Neuronal stem cell (in vitro differentiated cells): ENCODE data around the gene PUM2.
"Not testable (repeated sequence)": the region's sequence is repeated elsewhere in the genome, so short reads cannot be mapped to it uniquely, and the experiment has no call there.

Experiments
- DNase-seq: peaks from one replicate; pipeline ENCODE4 v3.0.0-alpha.2; 2013; ENCODE audit warnings: low spot score
- H2AFZ ChIP-seq: one replicate; pipeline ENCODE4 v1.6.1; 2013; ENCODE audit warnings: mild to moderate bottlenecking, low read length, inconsistent platforms
- H2AK5ac ChIP-seq: 2 replicates; pipeline ENCODE4 v1.6.1; 2013; ENCODE audit warnings: low read depth, mild to moderate bottlenecking, inconsistent platforms, low read length, moderate library complexity, mixed read lengths
- H2BK120ac ChIP-seq: 2 replicates; pipeline ENCODE4 v1.6.1; 2013; ENCODE audit warnings: low read depth, mild to moderate bottlenecking, inconsistent platforms, low read length, moderate library complexity, mixed read lengths
- H2BK12ac ChIP-seq: one replicate; pipeline ENCODE4 v1.6.1; 2013; ENCODE audit warnings: low read length, inconsistent platforms
- H2BK15ac ChIP-seq: 2 replicates; pipeline ENCODE4 v1.6.1; 2013; ENCODE audit warnings: mild to moderate bottlenecking, low read length, inconsistent platforms, mixed read lengths
- H2BK5ac ChIP-seq: one replicate; pipeline ENCODE4 v1.6.1; 2013; ENCODE audit warnings: inconsistent platforms, mild to moderate bottlenecking, low read length, moderate library complexity
- H3K14ac ChIP-seq: one replicate; pipeline ENCODE4 v1.6.1; 2013; ENCODE audit warnings: low read length, inconsistent platforms
- H3K18ac ChIP-seq: 2 replicates; pipeline ENCODE4 v1.6.1; 2013; ENCODE audit warnings: low read length, inconsistent platforms
- H3K23ac ChIP-seq: 2 replicates; pipeline ENCODE4 v1.6.1; 2013; ENCODE audit warnings: low read depth, mild to moderate bottlenecking, mixed read lengths, low read length, inconsistent platforms; ENCODE audit not compliant: poor library complexity
- H3K27ac ChIP-seq: replicated peaks from 3 replicates; pipeline ENCODE4 v1.5.1; 2013; ENCODE audit warnings: low read length, inconsistent platforms
- H3K27me3 ChIP-seq, 3 experiments: 2 replicates each; pipeline ENCODE4 v1.6.1; 2013; ENCODE audit warnings: low read length in 3 of 3, mild to moderate bottlenecking in 2 of 3, inconsistent platforms in 1 of 3, low read depth in 1 of 3, mixed read lengths in 1 of 3, moderate library complexity in 1 of 3; ENCODE audit not compliant: control insufficient read depth in 3 of 3, insufficient read depth in 3 of 3
- H3K36me3 ChIP-seq, 2 donors: replicated peaks in 1 of 2; 2 replicates each; pipeline ENCODE4 v1.6.1; 2013; ENCODE audit warnings: low read length in 2 of 2; ENCODE audit not compliant: control insufficient read depth in 2 of 2, insufficient read depth in 2 of 2
- H3K4ac ChIP-seq: 2 replicates; pipeline ENCODE4 v1.6.1; 2013; ENCODE audit warnings: inconsistent platforms, mild to moderate bottlenecking, low read length, moderate library complexity
- H3K4me1 ChIP-seq, 2 donors: 1 replicate in 1 of 2; 2 replicates in 1 of 2; pipeline ENCODE4 v1.6.1; 2013; ENCODE audit warnings: low read length in 2 of 2, low read depth in 1 of 2; ENCODE audit not compliant: control insufficient read depth in 2 of 2, insufficient read depth in 1 of 2
- H3K4me2 ChIP-seq: one replicate; pipeline ENCODE4 v1.6.1; 2013; ENCODE audit warnings: mild to moderate bottlenecking, low read length, inconsistent platforms; ENCODE audit not compliant: insufficient read depth, poor library complexity, severe bottlenecking
- H3K4me3 ChIP-seq, 2 donors: 2 replicates each; pipeline ENCODE4 v1.5.1; 2013; ENCODE audit warnings: low read length in 2 of 2, mild to moderate bottlenecking in 2 of 2, inconsistent platforms in 1 of 2, moderate library complexity in 1 of 2
- H3K79me1 ChIP-seq: one replicate; pipeline ENCODE4 v1.6.1; 2013; ENCODE audit warnings: low read depth, mild to moderate bottlenecking, inconsistent platforms, low read length, moderate library complexity
- H3K9ac ChIP-seq: one replicate; pipeline ENCODE4 v1.6.1; 2013; ENCODE audit warnings: mild to moderate bottlenecking, low read depth, low read length, inconsistent platforms; ENCODE audit not compliant: poor library complexity
- H3K9me3 ChIP-seq, 2 donors: replicated peaks in 1 of 2; 2 replicates each; pipeline versions ENCODE3 to v1.6.1; 2013; ENCODE audit warnings: low read length in 2 of 2, mild to moderate bottlenecking in 2 of 2, inconsistent platforms in 1 of 2, low read depth in 1 of 2, mixed read lengths in 1 of 2, moderate library complexity in 1 of 2; ENCODE audit not compliant: control insufficient read depth in 2 of 2, insufficient read depth in 1 of 2
- H4K8ac ChIP-seq: one replicate; pipeline ENCODE4 v1.6.1; 2013; ENCODE audit warnings: low read depth, mild to moderate bottlenecking, inconsistent platforms, low read length, moderate library complexity
- H4K91ac ChIP-seq: one replicate; pipeline ENCODE4 v1.6.1; 2013; ENCODE audit warnings: low read length, low read depth, mild to moderate bottlenecking, inconsistent platforms; ENCODE audit not compliant: poor library complexity
- WGBS, 2 donors: extraction: QIAGEN DNeasy Blood & Tissue Kit; methylation state at CpG; one replicate each; pipeline ENCODE4 v1.1.7; 2013; ENCODE audit warnings: missing lambda C conversion rate in 2 of 2, mixed read lengths in 1 of 2; ENCODE audit not compliant: insufficient read length in 2 of 2, insufficient replicate concordance in 1 of 2; ENCODE audit errors: extremely low coverage in 2 of 2; 5-methylcytosine and 5-hydroxymethylcytosine counted together

PUM2 gene

DNA sequence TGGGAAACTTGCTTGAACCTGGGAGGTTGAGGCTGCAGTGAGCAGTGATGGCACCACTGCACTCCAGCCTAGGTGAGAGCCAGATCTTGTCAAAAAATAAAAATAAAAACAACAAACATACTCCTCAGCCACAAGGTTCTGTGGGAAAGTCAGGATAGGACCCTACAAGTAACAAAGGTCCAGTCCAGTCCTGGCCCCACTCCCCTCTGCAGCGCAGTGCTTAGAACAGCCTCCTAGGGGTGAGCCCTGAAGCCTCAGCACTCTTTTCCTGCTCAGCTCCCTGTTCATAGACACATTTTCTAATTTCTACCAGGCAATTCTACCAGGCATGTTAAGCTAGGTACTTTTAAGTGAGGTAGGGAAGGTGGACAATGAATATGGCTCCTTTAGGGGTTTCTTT lies 103.6 kb downstream of the PUM2 start:
- H3K4ac ChIP-seq: no peak overlapping the region
- no peak overlapping the region for H2BK12ac ChIP-seq
- H3K4me1 ChIP-seq: peaks cover 0 to 2% of the 10 kb centered on the region in 2 donors
- H3K14ac ChIP-seq: no peak overlapping the region
- no peaks in the 10 kb centered on the region for H3K9me3 ChIP-seq
- no peak overlapping the region for H3K4me3 ChIP-seq
- H2BK15ac ChIP-seq: no peak overlapping the region
- H3K4me2 ChIP-seq: no peak overlapping the region
- no peaks in the 10 kb centered on the region for H3K27me3 ChIP-seq
- H3K36me3 ChIP-seq: peaks cover under 1 to 58% of the 10 kb centered on the region in 2 donors
- H2AK5ac ChIP-seq: no peak overlapping the region
- H4K8ac ChIP-seq: no peak overlapping the region
- no peak overlapping the region for H4K91ac ChIP-seq
- no peak overlapping the region for H2BK5ac ChIP-seq
- no peak overlapping the region for H2AFZ ChIP-seq
- no peak for DNase-seq
- no peaks in the 10 kb centered on the region for H3K79me1 ChIP-seq
- H3K18ac ChIP-seq: no peak overlapping the region
- no peak overlapping the region for H3K9ac ChIP-seq
- H3K27ac ChIP-seq: no peak overlapping the region
- H3K23ac ChIP-seq: no peak overlapping the region
- H2BK120ac ChIP-seq: no peak overlapping the region
- WGBS, 2 donors: no CpG with 5 or more reads among the region's 1 CpG

DNA sequence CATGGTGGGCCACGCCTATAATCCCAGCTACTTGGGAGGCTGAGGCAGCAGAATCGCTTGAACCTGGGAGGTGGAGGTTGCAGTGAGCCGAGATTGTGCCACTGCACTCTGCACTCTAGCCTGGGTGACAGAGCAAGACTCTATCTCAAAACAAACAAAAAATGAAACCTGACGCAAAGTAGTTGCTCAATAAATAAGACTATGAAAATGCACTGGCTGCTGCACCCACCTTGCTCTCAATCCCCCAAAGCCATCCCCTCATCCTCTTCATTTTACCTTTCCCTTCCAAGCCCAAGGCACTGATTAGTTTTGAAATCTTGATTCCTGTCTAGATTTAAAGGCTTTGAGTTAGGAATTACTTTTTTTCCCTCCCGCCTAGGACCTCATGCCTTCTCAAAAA lies 107.0 kb downstream of the PUM2 start:
- H3K9ac ChIP-seq, H3K23ac ChIP-seq, H3K9me3 ChIP-seq, H3K27ac ChIP-seq, H3K4me1 ChIP-seq, H2BK120ac ChIP-seq, H3K18ac ChIP-seq, H3K27me3 ChIP-seq, H3K4me2 ChIP-seq, H3K4me3 ChIP-seq, H2BK5ac ChIP-seq, H2AK5ac ChIP-seq, H4K91ac ChIP-seq, H2AFZ ChIP-seq, DNase-seq, H3K4ac ChIP-seq, H2BK15ac ChIP-seq, H2BK12ac ChIP-seq, H4K8ac ChIP-seq, H3K14ac ChIP-seq, H3K79me1 ChIP-seq: not testable (repeated sequence)
- WGBS, 2 donors: no CpG with 5 or more reads among the region's 5 CpGs
- H3K36me3 ChIP-seq: peaks cover 0 to 24% of the 10 kb centered on the region in 2 donors

DNA sequence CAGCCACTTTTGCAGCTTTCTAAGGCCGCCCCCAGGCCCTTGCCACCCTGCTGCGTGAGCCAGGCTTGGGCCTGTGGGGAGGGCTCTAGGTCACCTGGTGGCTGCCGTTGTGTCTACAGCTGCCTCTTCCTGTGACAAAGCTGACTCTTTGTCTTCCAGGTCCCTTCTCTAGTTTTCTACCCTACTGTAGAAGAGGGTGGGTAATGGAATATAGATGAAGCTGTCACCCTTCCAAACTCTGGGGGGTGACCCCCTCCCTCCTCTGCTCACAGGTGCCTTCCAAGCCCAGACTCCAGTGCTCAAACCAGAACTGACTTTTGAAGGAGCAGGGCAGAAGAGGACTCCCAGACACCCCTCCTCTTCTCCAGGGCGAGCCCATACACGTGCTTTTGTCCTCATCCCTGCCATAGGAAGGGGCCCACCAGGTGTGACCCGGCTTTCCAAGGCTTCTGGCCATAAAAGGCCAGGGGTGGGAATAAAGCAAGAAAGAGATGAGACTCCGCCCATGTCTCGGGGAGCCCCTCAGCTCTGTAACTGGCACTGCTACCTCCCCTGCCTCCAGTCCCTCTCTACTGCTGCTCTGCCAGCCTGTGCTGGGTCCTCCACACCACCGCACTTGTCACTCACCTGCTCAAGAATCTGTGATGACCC lies 107.8 kb downstream of the PUM2 start:
- no peaks in the 10 kb centered on the region for H3K9me3 ChIP-seq
- no peak overlapping the region for H3K18ac ChIP-seq
- H3K4me2 ChIP-seq: no peak overlapping the region
- no peak overlapping the region for H3K14ac ChIP-seq
- no peak overlapping the region for H2BK120ac ChIP-seq
- no peak overlapping the region for H3K4ac ChIP-seq
- H4K8ac ChIP-seq: no peak overlapping the region
- no peak for DNase-seq
- H3K23ac ChIP-seq: no peak overlapping the region
- no peaks in the 10 kb centered on the region for H3K27me3 ChIP-seq
- H2BK15ac ChIP-seq: no peak overlapping the region
- peaks cover 0 to 2% of the 10 kb centered on the region in 2 donors for H3K4me1 ChIP-seq
- WGBS, 2 donors: no CpG with 5 or more reads among the region's 9 CpGs
- peaks cover 0 to 16% of the 10 kb centered on the region in 2 donors for H3K36me3 ChIP-seq
- H3K27ac ChIP-seq: no peak overlapping the region
- no peak overlapping the region for H2BK12ac ChIP-seq
- H3K4me3 ChIP-seq: no peak overlapping the region
- H3K9ac ChIP-seq: no peak overlapping the region
- H2BK5ac ChIP-seq: no peak overlapping the region
- H3K79me1 ChIP-seq: no peaks in the 10 kb centered on the region
- no peak overlapping the region for H2AFZ ChIP-seq
- H4K91ac ChIP-seq: no peak overlapping the region
- peak overlapping the region; percentile 34 for H2AK5ac ChIP-seq

DNA sequence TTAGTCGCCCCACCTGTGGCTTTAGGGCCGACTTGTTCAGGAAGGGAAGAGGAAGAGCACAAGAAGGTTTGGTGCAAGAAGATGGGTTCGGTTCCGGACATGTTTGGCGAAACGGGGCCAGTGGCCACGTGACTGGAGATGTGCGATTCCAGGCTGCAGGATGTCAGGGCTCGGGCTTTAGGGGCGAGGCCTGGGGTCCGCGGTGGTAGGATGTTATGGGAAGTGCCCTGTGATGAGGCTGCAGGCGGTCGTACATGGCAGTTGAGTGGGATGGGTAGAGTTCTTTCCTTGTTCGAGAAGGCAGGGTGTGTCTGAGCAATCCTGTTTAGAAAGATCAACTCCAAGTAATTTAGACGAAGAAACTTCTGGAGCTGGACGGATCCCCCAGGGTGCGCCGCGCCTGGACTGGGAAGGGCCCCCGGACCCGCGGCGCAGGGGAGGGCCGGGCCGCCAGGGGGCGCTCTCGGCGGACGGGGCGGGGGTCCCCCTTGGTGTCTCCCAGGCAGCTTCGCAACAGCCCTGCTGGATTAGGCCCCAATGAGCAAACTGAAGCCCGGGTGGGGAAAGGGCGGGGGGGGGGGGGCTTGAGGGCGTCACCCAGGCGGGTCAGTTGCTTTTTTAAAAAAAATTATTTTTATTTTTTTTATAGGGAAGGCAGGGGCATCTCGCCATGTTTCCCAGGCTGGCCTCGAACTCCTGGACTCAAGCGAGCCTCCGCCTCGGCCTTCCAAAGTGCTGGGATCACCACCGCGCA lies 108.5 kb downstream of the PUM2 start:
- H2AFZ ChIP-seq: no peak overlapping the region
- no peak overlapping the region for H2BK120ac ChIP-seq
- H3K36me3 ChIP-seq: peaks cover 0 to 9% of the 10 kb centered on the region in 2 donors
- no peak overlapping the region for H3K9ac ChIP-seq
- no peaks in the 10 kb centered on the region for H3K79me1 ChIP-seq
- peak overlapping the region; percentile 41 for H4K91ac ChIP-seq
- no peak overlapping the region for H3K27ac ChIP-seq
- H3K4me3 ChIP-seq: no peak overlapping the region
- H2BK12ac ChIP-seq: no peak overlapping the region
- H3K4me1 ChIP-seq: peaks cover 0 to 2% of the 10 kb centered on the region in 2 donors
- no peak overlapping the region for H4K8ac ChIP-seq
- no peak overlapping the region for H3K14ac ChIP-seq
- no peaks in the 10 kb centered on the region for H3K9me3 ChIP-seq
- DNase-seq: no peak
- WGBS, 2 donors: 100% methylated on average over 1 of the region's 43 CpGs; no CpG with 5 or more reads in 1 of the 2 donors
- H2BK15ac ChIP-seq: no peak overlapping the region
- no peak overlapping the region for H3K4ac ChIP-seq
- no peaks in the 10 kb centered on the region for H3K27me3 ChIP-seq
- no peak overlapping the region for H2BK5ac ChIP-seq
- no peak overlapping the region for H3K4me2 ChIP-seq
- H3K23ac ChIP-seq: no peak overlapping the region
- H3K18ac ChIP-seq: peak overlapping the region; percentile 74
- peak overlapping the region; percentile 69 for H2AK5ac ChIP-seq
